Gastrocnemius medialis (tissue), 4 donors: ENCODE results near the gene PCP4L1.

Experiments
- POLR2A ChIP-seq, 2 donors: fragments of 450-650 bp; IDR thresholded peaks; one replicate each; pipeline ENCODE4 v1.6.1; 2017; ENCODE audit warnings: antibody characterized with exemption in 2 of 2, mild to moderate bottlenecking in 2 of 2, moderate library complexity in 2 of 2
- TF ChIP-seq, protein P1 (sequence below), 5 experiments: fragments of 450-650 bp in 3 of 5; fragments of 200-600 bp in 2 of 5; sonication (generic) in 2 of 5; IDR thresholded peaks in 4 of 5; conservative IDR thresholded peaks in 1 of 5; 1 replicate in 4 of 5; 2 replicates in 1 of 5; pipeline ENCODE4 v1.5.1; 2016 to 2019; ENCODE audit warnings: antibody characterized with exemption in 5 of 5, mild to moderate bottlenecking in 3 of 5, moderate library complexity in 3 of 5

GRCh38 chr1:161260376-161261260 lies 2.1 kb downstream of the PCP4L1 start:
- TF ChIP-seq, protein P1, sequence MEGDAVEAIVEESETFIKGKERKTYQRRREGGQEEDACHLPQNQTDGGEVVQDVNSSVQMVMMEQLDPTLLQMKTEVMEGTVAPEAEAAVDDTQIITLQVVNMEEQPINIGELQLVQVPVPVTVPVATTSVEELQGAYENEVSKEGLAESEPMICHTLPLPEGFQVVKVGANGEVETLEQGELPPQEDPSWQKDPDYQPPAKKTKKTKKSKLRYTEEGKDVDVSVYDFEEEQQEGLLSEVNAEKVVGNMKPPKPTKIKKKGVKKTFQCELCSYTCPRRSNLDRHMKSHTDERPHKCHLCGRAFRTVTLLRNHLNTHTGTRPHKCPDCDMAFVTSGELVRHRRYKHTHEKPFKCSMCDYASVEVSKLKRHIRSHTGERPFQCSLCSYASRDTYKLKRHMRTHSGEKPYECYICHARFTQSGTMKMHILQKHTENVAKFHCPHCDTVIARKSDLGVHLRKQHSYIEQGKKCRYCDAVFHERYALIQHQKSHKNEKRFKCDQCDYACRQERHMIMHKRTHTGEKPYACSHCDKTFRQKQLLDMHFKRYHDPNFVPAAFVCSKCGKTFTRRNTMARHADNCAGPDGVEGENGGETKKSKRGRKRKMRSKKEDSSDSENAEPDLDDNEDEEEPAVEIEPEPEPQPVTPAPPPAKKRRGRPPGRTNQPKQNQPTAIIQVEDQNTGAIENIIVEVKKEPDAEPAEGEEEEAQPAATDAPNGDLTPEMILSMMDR (IDR thresholded peaks at IDR 0.05 in 4 of 5, conservative IDR thresholded peaks at IDR 0.05 in 1 of 5), result no peak
- no peak for TF ChIP-seq POLR2A (IDR thresholded peaks at IDR 0.05)
